Hematopoietic multipotent progenitor cell (in vitro differentiated cells): ENCODE measurements around the gene PIRT. TPM values are rescaled to one million over a fixed set of nuclear protein-coding genes. Genes with fewer than 3 reads are reported as not detected.

ENCODE experiments used
- DNase-seq, 3 donors: peaks; one replicate each; pipeline ENCODE4 v3.0.0-alpha.2; 2011 to 2015; ENCODE audit warnings: low read depth in 2 of 3, low spot score in 2 of 3
- total RNA-seq: library from RNA; depleted of rRNA; stranded (reverse); fragments of >200 nt; gene quantifications from one replicate; pipeline ENCODE4 v1.2.3, GENCODE V29; 2012

Gene PIRT
- total RNA-seq, 1 donor: not detected

DNA sequence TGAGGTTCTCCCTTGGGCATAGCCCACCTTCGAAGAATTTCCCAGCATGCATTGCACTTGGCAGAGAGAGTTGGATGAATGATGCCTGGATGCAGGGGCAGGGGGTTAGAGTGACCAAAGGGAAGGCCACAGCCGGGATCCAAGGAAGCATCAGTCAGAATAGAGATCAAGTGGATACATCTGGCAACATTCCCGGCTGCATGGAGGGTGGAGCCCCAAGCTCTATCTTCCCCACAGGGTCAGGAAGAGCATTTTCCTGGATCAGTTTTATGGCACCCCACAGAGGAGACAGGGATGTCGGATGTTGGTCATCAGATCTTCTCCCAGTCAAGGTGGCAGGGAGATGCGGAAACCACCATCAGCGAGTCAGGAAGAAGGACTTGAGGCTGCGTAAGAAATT lies 13.0 kb downstream of the PIRT start:
- DNase-seq: no peak

DNA sequence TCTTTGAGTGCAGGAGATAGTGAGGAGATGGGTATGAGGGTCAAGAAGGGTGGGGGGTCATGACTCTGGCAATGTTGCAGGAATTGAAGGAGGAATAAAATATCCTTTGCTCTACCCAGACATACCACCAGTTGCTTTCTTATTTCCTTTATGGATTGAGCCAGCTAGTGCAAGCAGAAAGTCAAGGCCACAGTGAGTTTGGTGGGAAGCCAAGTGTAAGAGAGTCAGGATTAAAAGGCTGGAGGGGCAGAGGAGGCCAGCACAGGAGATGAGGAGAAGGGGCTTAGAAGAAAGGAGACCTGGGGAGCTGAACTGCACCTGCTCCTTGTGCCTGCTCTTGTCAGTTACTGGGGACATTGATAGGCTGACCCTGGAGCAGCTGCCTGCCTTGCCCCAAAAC lies 16.1 kb downstream of the PIRT start:
- DNase-seq: no peak

DNA sequence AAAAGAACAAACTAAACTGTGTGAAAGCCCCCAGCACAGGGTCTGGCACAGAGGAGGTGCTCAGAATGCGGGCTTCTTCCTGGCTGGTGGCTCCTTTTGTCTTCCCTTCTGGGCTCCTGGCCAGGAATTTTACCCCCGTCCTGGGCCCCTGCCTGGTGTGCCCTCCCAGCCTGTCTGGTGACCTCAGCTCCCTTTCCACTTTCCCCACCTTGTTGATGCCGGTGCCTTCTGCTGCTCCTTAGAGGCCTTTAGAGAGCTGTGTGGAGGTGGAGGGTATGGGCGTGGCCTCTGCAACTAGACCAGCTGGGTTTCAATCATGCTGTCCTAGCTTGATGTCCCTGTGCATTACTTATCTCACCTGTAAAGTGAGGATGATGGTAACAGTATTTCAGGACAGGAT lies 16.8 kb downstream of the PIRT start:
- no peak for DNase-seq

DNA sequence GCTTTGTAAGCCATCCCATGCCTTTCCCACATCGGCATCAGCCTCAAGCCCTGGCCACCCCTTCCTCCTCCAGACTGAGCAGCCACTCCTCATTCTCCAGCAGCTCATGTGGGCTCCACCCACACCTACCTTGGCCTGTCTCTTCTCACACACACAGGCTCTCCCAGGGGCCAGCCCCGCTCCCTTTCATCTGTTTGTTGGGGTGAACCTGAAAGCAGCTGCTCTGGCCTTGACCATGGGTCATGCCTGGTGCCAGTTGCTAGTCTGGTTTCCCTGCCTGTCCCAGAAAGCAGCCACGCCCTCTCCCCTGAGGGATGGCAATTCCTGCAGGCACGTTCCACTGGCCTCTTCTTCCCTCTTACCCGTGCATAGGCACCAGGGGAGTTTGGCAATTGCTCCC lies 22.6 kb downstream of the PIRT start:
- DNase-seq: no peak

DNA sequence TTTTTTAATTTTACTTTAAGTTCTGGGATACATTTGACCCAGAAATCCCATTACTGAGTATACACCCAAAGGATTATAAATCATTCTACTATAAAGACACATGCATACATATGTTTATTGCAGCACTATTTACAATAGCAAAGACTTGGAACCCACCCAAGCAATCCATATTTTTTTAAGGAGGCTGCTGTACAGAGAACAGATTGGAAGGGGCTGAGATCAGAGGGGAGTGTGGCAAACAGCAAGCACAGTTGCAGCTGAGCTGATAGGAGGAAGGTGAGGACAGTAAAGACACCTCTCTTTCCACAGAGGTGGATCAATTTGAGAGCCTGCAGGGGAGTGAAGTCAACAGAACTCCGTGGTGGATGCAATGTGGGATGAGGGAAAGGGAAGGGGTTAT lies 23.8 kb downstream of the PIRT start:
- DNase-seq: no peak

DNA sequence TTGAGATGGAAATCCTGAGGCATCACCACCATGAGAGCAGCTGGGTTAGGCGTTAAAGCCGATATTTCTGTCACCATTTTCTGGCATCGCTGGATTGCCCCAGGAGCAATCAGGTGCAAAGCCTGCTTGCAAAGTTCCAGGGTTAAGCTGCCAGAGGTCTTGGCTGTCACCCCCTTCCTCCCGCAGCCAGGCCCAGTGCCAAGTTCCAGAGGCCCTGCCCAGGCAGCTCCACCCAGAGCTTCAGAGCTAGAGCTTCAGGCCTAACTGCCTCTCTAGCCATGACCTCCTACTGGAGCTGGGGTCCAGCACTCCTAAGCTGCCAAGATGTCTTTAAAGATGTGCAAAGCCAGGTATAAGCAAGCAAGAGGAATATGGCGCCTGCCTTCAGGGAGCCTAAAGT lies 25.2 kb downstream of the PIRT start:
- peak in 1 of 3 donors; percentile 24 for DNase-seq

DNA sequence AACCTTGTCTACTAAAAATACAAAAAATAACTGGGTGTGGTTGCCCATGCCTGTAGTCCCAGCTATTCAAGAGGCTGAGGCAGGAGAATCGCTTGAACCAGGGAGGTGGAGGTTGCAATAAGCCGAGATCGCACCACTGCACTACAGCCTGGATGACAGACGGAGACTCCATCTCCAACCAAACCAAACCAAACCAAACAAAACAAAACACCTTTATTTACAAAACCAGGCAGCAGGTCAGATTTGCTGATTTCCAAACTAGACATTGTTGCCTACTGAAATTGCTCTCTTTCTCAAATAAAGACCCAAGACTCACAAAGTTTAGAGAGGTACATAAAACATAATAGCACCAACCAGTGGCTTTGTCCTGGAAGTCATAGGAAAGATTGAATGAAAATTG lies 28.3 kb downstream of the PIRT start:
- DNase-seq: no peak

DNA sequence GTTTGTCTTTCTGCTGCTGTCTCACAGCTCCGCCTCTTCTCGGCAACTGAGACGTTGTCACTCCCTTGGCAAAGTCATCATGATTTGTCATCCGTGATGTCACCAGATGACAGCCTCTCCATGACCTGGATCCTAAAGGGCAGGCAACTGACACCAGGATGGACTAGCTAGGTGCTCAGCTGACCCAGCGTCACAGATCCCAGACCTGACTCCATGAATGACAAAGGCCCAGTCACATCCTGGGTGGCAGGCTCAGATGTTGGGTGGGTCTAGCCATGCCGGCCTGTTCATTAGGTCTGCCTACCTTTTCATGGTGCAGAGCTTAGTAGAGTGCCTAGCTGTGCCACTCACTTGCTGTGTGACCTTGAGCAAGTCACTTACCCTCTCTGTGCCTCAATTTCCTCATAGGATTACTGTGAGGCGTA lies 30.2 kb downstream of the PIRT start:
- DNase-seq: no peak

DNA sequence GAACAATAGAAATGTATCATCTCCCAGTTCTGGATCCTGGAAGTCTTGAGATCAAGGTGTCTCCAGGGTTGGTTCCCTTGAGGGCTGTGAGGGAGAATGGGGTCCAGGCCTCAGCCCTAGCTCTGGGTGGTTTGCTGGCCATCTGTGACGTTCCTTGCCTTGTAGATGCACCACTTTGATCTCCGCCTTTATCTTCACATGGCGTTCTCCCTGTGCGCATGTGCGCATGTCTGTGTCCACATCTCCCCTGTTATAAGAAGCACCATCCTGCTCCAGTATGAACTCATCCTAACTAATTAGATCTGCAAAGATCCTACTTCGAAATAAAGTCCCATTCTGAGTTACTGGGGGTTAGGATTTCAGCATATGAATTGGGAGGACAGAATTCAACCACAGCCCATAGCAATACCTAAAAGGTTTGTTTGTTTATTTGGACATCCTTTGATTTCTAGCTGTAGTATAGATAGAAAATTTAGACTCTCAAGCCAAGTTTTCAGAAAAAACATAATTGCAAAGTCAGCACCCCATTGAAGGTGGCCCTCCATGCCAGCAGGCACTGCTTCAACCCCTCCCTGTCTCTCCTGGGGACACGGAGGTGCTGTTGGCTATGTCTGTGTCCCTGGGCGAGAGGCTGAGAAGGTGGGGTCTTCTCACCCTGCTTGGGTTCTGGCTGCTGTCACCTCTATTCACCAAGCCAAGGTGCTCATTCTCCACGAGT lies 31.2 kb downstream of the PIRT start:
- no peak for DNase-seq

DNA sequence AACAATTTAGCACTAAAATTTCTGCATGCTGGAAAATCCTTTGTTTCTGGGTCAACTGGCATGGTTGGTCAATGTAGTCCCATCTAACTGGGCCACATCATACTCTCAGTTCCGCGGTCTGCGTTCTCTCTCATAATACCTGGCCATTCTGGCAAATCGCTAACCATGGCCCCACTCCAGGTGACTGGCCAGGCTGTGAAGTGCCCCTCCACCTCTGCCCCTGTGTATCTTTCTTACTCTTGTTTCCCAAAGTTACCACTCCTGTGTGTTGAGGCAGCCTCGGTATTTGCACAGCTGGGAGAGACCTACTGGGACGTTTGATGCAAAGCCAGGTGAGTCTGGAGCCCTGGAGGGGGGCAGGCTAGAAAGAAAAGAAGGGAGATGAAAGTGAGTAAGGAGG lies 32.0 kb downstream of the PIRT start:
- no peak for DNase-seq

DNA sequence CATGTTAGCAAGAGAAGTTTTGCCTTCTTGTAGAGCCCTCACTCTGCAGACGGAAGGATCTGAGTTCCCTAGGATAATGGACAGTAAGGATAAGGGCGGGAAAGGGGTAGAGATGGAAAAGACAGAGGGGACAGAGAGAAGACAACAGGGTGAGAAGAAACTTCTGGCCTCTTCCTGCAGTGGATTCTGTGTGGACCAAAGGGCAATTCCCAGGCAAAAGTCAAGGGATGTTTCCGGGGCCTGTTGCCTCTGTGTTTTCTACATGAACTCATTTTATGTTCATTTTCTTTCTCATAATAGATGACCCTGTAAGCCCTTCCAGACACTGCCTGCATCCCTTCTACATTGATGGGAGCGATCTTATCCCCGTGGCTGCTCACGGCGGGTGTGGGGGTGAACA lies 33.3 kb downstream of the PIRT start:
- no peak for DNase-seq

DNA sequence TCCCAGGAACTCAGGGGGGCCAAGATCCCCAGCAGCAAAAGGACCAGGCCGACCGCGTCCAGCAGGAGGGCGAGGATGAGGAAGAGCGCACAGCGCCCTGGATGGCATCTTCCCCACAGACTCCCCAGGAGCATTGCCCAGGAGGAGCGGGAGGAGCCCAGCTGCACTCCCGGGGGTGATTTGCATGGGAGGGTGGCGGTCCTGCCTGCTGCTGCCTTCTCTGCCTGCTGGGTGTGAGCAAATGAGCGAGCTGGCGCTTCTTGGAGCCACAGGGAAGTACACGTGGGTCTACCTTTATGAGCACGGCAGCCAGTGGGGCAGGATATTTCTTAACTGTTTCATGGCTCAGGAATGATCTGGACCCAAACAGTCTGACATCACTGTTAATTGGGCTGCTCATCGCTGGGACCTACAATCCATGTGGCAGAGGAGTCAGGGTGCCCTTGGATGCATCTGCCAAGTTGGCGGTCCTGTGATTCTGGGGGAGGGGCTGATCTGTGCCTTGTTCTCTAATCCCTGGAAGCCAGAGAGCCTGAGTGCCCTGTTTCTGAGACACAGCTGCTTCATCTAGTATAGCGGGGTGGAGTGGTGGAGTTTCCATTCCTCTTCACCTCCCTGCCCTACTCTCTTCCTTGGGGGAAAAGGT lies 33.9 kb downstream of the PIRT start, which contains the start of gene TMEM238L:
TSS of gene TMEM238L (minus strand) at position 270 of the 646 bp plus-strand sequence. CDS start at position 134, 136 bp downstream.
- DNase-seq: no peak

DNA sequence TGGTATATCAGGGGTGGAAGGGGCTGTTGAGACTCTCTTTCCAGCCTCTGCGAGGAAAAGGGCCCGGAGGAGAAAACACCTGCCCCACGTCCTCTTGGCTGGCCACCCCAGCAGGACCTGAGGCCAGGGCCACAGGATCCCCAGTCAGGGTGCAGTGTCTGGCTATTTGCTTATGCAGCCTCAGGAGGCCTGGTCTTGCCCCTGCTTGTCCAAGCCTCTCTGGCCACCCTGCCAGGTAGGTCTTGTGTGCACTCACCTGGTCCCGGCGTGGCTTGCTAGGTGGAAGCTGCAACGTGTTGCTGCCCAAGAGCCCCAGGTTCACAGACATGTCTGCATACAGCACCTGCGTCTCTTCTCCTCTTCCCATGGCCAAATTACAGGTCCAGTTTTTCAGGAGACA lies 34.5 kb downstream of the PIRT start:
- DNase-seq: no peak

DNA sequence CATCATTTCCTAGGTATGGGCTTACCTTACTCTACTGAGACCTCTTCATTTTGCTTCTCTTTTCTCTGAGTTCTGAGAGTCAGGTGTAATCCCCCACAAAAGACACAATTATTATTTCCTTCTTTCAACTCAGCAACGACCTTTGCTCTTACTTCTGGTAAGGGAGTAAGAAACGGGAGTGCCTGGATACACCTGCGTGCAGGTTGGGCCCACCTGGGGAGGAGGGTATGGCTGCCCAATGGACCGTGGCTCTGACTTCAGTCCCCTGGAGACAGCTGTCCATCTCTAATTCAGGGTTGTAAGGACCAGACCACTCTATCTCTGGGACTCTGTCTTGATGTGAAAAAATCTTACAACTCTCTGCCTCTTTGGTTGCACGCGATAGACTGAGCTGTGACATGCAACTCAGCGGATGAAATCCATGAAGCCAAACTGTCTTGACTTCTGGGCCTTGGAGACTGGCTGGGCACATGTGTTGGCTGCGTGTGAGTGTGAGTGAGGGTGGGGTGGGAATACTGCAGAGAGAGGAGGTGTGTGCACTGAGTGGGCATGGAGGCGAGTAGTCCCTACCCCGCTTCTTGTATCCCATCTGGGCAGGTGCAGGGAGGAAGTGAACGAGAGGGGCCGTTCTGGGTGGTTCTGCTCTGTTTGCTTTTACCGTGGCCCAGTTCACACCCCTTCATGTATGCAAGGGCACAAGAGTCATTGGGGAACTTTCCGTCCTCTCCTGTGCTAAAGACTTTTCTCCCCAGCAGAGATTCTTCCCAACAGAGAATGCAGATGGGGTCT lies 35.2 kb downstream of the PIRT start:
- no peak for DNase-seq

DNA sequence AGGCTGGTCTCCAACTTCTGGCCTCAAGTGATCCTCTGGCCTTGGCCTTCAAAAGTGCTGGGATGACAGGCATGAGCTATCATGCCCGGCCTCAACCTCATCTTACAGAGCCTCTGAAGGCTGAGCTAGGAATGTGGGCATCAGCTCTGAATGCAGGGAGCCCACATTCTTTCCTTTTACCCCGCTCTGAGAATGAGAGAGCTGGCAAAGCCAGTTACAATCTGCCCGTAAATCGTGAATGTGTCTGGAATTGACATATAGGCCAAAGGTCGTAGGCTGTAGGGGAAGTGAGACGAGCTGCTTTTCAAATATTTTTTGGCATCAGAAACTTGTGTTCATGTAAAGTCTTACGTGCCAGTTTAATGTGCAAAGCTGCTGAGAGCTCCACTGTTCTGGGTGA lies 38.5 kb downstream of the PIRT start:
- no peak for DNase-seq

DNA sequence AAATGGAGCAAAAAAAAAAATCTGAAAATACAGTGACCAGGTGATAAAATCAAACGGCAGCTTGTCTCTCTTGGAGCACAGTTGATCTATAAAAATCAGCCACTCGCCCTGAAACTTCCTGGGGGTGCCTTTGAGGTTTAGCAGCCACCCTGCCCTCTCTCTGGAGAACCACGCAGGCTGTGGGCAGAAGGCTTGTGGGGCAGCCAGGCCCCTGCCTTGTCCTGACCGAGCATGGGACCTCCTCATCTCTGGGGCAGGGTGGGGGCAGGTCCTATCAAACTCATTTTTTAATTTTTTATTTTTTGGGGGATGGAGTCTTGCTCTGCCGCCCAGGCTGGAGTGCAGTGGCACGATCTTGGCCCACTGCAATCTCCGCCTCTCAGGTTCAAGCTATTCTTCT lies 39.0 kb downstream of the PIRT start:
- no peak for DNase-seq

DNA sequence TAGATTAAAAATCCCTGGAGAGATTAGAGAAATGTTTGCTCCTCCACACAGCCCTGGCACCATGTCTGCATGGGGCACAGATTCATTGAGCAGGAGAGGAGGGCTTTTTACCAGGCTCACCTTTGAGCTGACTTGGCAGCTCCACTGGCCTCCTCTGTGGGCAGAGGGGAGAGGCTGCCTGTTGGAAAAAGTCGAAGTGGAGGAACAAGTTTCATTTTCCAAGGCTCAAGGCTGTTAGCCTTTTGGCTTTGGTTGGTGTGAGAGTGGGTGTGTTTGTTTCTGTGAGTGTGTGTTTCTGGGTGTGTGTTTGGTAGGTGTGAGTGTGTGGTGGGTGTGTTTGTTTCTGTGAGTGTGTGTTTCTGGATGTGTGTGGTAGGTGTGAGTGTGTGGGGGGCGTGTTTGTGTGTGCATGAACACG lies 39.5 kb downstream of the PIRT start:
- DNase-seq: no peak

DNA sequence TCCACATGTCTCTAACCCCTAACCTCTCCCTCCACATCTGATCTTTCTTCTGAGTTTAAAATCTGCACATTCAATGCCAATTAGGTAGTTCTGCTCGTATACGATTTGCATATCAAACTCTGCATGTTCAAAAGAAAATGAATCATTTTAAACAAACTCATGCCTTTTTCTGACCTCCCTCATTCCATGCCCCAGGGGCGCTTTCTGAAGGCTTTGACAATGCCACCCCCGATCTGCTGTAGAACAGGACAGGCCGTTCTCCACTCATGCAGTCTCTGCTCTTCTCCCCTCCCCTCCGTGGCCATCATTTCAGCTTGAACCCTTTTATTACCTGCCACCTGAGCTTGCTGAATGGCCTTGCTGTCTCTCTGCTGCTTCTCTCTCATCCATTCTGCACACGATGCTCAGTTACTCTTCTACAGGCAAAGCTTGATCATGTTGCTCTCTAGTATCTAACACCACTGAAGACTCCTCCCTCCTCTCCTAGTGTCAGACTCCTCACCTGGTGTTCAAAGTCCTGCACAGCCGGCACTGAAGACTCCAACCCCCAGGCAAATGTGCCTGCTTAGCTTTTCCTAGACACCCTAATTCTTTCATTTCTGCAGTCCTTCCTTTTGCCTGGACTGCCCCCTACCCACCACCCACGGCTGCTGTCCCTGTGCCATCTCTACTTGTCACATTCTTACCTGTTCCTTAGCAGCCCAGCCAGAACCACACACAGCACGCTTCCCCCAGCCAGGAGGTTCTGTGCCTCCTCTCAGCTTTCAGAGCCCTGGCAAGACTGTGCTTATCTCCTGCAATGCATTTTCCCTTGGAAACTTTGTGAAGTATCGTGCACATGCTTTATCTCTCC lies 40.2 kb downstream of the PIRT start:
- DNase-seq: no peak

DNA sequence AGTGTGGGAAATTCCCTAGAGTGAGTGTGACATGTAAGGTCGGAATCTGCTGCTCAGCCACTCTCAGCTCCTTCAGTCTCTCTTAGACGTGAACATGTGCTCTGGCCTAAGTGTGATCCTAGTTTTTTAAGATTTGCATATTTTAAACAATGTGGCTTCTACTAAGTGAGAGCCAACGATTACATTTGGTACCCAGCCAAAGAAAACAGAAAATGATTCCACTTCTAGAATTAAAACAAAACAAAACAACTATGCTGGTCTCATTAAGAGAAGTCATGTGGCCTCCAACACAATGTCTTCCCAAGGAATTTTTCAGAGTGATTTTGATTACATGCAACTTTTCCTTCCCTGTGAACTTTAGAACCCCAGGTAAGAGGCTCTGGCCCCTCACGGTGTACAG lies 44.1 kb downstream of the PIRT start:
- DNase-seq: no peak

DNA sequence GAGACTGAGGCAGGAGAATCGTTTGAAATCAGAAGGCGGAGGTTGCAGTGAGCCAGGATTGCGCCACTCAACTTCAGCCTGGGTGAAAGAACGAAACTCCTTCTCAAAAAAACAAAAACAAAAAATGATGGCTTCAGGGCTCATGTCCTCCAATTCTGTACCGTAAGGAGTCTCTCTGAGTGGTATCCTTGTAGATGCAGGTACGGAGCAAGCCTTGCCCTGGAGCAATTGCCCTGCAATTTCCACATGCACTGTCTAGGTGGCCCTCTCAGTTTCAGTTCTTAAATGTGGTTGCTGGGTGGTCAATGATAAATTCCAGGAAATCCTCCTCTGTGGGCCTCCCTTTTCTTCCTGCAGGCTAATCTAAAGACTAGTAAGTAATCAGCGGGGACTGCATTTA lies 44.6 kb downstream of the PIRT start:
- DNase-seq: no peak

DNA sequence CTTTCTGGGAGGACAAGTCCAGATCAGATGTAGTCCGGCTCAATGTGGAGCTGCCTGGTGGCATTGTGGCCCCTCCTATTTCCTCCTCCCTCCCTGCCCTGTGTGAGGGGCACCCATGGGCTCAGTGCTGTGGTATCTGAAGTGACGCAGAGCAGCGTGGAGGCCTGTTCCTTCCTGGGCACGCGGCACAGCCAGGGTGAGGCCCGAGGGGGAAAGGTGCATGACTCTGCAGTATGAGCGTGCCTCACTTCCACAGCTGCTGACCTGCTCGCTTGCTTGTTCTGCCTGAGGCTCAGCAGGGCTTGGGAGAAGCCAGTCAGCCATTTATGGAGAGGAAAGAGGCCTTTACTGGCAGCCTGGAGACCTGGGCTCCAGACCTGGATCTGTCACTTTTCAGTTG lies 45.7 kb downstream of the PIRT start:
- DNase-seq: peak in 2 of 3 donors; percentile 37 to 59
